Kidney (tissue), 14 donors: ENCODE measurements around the gene ZBTB40. TPM values are rescaled to one million over a fixed set of nuclear protein-coding genes. Genes with fewer than 3 reads are reported as not detected.

Source experiments
- DNase-seq, 5 donors: peaks; one replicate each; pipeline ENCODE4 v3.0.0-alpha.2; 2013 to 2020
- FAIRE-seq: peaks from 2 replicates; lab custom pipeline; 2012; peaks lifted over from hg19 to GRCh38; lab: Jason Lieb, UNC
- H3K27ac ChIP-seq, 2 donors: one replicate each; pipeline ENCODE4 v1.7.0; 2013; ENCODE audit warnings: low read depth in 2 of 2, low read length in 2 of 2, inconsistent platforms in 1 of 2
- H3K27me3 ChIP-seq: one replicate; pipeline ENCODE4 v1.7.1; 2013; ENCODE audit warnings: low read length, inconsistent platforms; ENCODE audit not compliant: control insufficient read depth, insufficient read depth
- H3K36me3 ChIP-seq, 3 donors: one replicate each; pipeline versions ENCODE4 v1.7.0 to v1.7.1; 2013; ENCODE audit warnings: low read length in 3 of 3, control low read depth in 1 of 3, inconsistent platforms in 1 of 3; ENCODE audit not compliant: insufficient read depth in 3 of 3, control insufficient read depth in 2 of 3
- H3K4me1 ChIP-seq, 3 donors: one replicate each; pipeline versions ENCODE4 v1.7.0 to v1.7.1; 2013; ENCODE audit warnings: low read length in 3 of 3, inconsistent platforms in 1 of 3, low read depth in 1 of 3; ENCODE audit not compliant: control insufficient read depth in 2 of 3, insufficient read depth in 2 of 3
- H3K4me3 ChIP-seq, 3 donors: one replicate each; pipeline versions ENCODE4 v1.7.0 to v1.8.1; 2013; ENCODE audit warnings: low read length in 3 of 3, control low read depth in 1 of 3, inconsistent platforms in 1 of 3
- H3K9ac ChIP-seq, 3 donors: one replicate each; pipeline versions ENCODE4 v1.7.0 to v1.7.1; 2013; ENCODE audit warnings: low read length in 3 of 3, control low read depth in 1 of 3, inconsistent platforms in 1 of 3
- H3K9me3 ChIP-seq, 3 donors: one replicate each; pipeline versions ENCODE4 v1.7.0 to v1.7.1; 2013; ENCODE audit warnings: low read length in 3 of 3, control low read depth in 1 of 3, inconsistent platforms in 1 of 3; ENCODE audit not compliant: control insufficient read depth in 2 of 3, insufficient read depth in 1 of 3
- intact Hi-C: fragments of 100-400 bp; cut with DNase I; formaldehyde crosslinking; loops from one replicate; pipeline ENCODE4 v1.11.1; 2022
- polyA plus RNA-seq: library from polyadenylated mRNA; stranded (reverse); fragments of 350-450 nt; fragmentation: Illumina TruSeq; extraction: RNeasy Lipid Tissue Mini Kit (QIAGEN cat#74804); gene quantifications from one replicate; pipeline ENCODE4 v1.2.3, GENCODE V29; 2014; ENCODE audit warnings: low read depth, low replicate concordance; ENCODE audit not compliant: insufficient read depth
- total RNA-seq: library from RNA; stranded (reverse); fragmentation: NEBNext Ultra II Directional; extraction: Animal tissue kit (Norgen Biotek cat#: 25700); gene quantifications from one replicate; pipeline ENCODE4 v1.2.1, GENCODE V29; 2021
- TF ChIP-seq, protein P1 (sequence below): IDR thresholded peaks from 3 replicates; pipeline ENCODE4 v1.5.1; 2012; ENCODE audit warnings: mild to moderate bottlenecking, moderate library complexity, borderline replicate concordance; ENCODE audit not compliant: insufficient read depth; ENCODE audit errors: extremely low read depth
- donor health status: control.
- donor health status: control.
- donor health status: control.
- donor health status: control.
- donor health status: control.
- donor health status: DM: yes; HTN: yes; CAD: no.
- donor health status: Normal renal cell carcinoma (clear cell type).

The ZBTB40 gene
- total and polyA plus RNA-seq, 2 donors from 2014 or later, result 4.3 to 17.4 TPM

GRCh38 chr1:22508991-22509390, 57.3 kb downstream of the ZBTB40 start:
- Histone ChIP-seq H3K27me3 (no peaks in the 10 kb centered on the region), H3K9ac (no peak overlapping the region), H3K36me3 (peaks cover 5 to 62% (median 42%) of the 10 kb centered on the region in 3 donors), H3K9me3 (no peaks in the 10 kb centered on the region), H3K4me1 (peaks cover 0 to 5% (median 2%) of the 10 kb centered on the region in 3 donors), H3K4me3 (no peak overlapping the region), H3K27ac (no peak overlapping the region)
- DNase-seq (no peak), FAIRE-seq (no peak)
- intact Hi-C loops, result no loop called here
- TF ChIP-seq, protein P1, sequence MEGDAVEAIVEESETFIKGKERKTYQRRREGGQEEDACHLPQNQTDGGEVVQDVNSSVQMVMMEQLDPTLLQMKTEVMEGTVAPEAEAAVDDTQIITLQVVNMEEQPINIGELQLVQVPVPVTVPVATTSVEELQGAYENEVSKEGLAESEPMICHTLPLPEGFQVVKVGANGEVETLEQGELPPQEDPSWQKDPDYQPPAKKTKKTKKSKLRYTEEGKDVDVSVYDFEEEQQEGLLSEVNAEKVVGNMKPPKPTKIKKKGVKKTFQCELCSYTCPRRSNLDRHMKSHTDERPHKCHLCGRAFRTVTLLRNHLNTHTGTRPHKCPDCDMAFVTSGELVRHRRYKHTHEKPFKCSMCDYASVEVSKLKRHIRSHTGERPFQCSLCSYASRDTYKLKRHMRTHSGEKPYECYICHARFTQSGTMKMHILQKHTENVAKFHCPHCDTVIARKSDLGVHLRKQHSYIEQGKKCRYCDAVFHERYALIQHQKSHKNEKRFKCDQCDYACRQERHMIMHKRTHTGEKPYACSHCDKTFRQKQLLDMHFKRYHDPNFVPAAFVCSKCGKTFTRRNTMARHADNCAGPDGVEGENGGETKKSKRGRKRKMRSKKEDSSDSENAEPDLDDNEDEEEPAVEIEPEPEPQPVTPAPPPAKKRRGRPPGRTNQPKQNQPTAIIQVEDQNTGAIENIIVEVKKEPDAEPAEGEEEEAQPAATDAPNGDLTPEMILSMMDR, result no peak

DNA sequence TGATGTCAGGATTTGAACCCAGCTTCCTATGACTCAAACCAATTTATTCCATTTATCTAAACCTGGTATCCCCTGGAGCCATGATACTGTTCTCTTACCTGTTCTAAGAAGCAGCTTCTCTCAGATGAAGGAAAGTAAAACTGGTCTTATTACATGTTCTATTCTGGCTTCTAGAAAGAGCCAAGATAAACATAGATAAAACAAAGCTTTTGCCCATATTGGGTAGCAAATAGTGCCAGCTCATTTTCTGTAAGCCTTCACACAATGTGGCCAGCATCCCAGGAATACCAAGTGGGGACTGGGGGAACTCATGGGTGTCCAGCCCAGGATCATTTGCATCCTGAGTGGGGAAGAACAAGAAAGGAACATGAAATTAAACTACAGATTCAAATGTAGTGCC, 58.2 kb downstream of the ZBTB40 start:
- H3K27me3 ChIP-seq, result no peaks in the 10 kb centered on the region
- TF ChIP-seq, protein P1, result no peak
- FAIRE-seq (no peak), DNase-seq (no peak)
- H3K4me1 ChIP-seq, result peaks cover 0 to 5% (median 2%) of the 10 kb centered on the region in 3 donors
- intact Hi-C loops, result no loop called here
- H3K9me3 ChIP-seq, result no peaks in the 10 kb centered on the region
- H3K9ac ChIP-seq, result no peak overlapping the region
- H3K36me3 ChIP-seq, result peaks cover 5 to 70% (median 49%) of the 10 kb centered on the region in 3 donors
- no peak overlapping the region for H3K27ac ChIP-seq
- no peak overlapping the region for H3K4me3 ChIP-seq

DNA sequence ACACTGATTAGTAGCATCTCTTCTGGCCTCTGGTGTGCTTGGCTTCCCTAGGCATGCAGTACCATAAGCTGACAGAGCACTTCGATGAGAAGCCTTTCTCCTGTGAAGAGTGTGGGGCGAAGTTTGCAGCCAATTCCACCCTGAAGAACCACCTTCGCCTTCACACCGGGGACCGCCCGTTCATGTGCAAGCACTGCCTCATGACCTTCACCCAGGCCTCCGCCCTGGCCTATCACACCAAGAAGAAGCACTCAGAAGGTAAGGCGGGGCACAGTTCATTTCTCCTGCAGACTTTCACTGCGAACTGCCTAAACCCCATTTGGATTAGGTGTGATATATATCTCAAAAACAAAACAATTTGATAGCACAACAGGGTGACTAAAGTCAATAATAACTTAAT, 61.2 kb downstream of the ZBTB40 start:
- Histone ChIP-seq H3K4me3 (no peak overlapping the region), H3K4me1 (no peaks in the 10 kb centered on the region), H3K27me3 (no peaks in the 10 kb centered on the region), H3K27ac (no peak overlapping the region), H3K9ac (no peak overlapping the region), H3K9me3 (no peaks in the 10 kb centered on the region), H3K36me3 (peaks cover 2 to 86% (median 61%) of the 10 kb centered on the region in 3 donors)
- TF ChIP-seq, protein P1, result no peak
- DNase-seq, result no peak
- FAIRE-seq, result no peak
- intact Hi-C loops, result no loop called here
